ENCODE measurements around the gene BMAL1.

DNA sequence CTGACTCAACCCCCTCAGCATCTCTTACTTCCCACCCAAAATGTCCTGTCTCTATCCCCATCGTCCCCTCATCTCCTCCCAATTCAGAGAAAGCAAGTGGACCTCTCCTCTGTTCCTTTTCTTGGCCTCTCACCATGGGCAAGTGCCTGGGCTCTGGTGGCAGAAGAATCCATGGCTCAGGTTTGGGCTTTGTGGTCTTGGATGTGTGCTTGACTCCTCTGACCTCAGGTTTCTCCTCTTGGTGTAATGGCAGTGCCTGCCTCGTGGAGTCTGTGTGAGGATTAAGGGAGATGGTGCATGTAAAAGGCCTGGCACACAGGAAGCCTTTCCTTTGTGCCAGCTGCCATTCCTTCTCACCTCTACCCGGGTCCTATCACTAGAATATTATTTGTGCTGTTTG is 3.2 kb downstream of the BMAL1 start:
- TF ChIP-seq, protein P1, sequence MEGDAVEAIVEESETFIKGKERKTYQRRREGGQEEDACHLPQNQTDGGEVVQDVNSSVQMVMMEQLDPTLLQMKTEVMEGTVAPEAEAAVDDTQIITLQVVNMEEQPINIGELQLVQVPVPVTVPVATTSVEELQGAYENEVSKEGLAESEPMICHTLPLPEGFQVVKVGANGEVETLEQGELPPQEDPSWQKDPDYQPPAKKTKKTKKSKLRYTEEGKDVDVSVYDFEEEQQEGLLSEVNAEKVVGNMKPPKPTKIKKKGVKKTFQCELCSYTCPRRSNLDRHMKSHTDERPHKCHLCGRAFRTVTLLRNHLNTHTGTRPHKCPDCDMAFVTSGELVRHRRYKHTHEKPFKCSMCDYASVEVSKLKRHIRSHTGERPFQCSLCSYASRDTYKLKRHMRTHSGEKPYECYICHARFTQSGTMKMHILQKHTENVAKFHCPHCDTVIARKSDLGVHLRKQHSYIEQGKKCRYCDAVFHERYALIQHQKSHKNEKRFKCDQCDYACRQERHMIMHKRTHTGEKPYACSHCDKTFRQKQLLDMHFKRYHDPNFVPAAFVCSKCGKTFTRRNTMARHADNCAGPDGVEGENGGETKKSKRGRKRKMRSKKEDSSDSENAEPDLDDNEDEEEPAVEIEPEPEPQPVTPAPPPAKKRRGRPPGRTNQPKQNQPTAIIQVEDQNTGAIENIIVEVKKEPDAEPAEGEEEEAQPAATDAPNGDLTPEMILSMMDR (optimal IDR thresholded peaks at IDR 0.05 in 1 of 3, IDR thresholded peaks at IDR 0.05 in 1 of 3, conservative IDR thresholded peaks at IDR 0.05 in 1 of 3; ENCODE audit: extremely low read depth in 1 of 3, insufficient read depth in 2 of 3, low read length in 3 of 3), result no peak
- TF ChIP-seq EZH2 (IDR thresholded peaks at IDR 0.05; ENCODE audit: low read length), result no peak

Data from keratinocyte (primary cell).